C4-2B (cell line): ENCODE data around the gene PTDSS2.

Experiments used
- ZFX ChIP-seq: fragments of 450-650 bp; IDR thresholded peaks from 2 replicates; pipeline ENCODE4 v1.6.1; 2017
- TF ChIP-seq, protein P1 (sequence below): fragments of 450-650 bp; conservative IDR thresholded peaks from 2 replicates; pipeline ENCODE4 v1.5.1; 2017; ENCODE audit warnings: mild to moderate bottlenecking

GRCh38 chr11:498297-499181 is 48.5 kb downstream of the PTDSS2 start:
- TF ChIP-seq, protein P1, sequence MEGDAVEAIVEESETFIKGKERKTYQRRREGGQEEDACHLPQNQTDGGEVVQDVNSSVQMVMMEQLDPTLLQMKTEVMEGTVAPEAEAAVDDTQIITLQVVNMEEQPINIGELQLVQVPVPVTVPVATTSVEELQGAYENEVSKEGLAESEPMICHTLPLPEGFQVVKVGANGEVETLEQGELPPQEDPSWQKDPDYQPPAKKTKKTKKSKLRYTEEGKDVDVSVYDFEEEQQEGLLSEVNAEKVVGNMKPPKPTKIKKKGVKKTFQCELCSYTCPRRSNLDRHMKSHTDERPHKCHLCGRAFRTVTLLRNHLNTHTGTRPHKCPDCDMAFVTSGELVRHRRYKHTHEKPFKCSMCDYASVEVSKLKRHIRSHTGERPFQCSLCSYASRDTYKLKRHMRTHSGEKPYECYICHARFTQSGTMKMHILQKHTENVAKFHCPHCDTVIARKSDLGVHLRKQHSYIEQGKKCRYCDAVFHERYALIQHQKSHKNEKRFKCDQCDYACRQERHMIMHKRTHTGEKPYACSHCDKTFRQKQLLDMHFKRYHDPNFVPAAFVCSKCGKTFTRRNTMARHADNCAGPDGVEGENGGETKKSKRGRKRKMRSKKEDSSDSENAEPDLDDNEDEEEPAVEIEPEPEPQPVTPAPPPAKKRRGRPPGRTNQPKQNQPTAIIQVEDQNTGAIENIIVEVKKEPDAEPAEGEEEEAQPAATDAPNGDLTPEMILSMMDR, result no peak
- no peak for TF ChIP-seq ZFX
